ENCODE results near the gene PHACTR3.

PHACTR3 gene

DNA sequence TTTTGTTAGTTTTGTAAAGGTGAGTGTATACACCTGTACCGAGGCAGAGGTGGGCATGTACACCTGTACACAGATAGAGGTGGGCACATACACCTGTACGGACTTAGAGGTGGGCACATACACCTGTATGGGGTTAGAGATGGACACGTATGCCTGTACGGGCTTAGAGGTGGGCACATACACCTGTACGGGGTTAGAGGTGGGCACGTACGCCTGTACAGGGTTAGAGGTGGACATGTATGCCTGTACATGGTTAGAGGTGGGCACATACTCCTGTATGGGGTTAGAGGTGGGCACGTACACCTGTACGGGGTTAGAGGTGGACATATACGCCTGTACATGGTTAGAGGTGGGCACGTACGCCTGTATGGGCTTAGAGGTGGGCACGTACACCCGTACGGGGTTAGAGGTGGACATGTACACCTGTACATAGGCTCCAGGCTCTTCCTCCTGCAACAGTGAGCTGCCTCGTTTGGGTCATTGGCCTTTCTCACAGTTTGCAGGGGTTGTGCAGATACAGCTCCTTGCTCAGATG lies 63.7 kb downstream of the PHACTR3 start:
- Histone ChIP-seq H3K79me2 (ENCODE audit: low read length) (no peaks in the 10 kb centered on the region), H3K4me3 (ENCODE audit: low read length) (no peak overlapping the region), H3K9ac (ENCODE audit: low read length) (no peak overlapping the region), H2AFZ (ENCODE audit: low read length) (no peak overlapping the region), H3F3A (ENCODE audit: insufficient read depth, low read length) (no peaks in the 10 kb centered on the region), H4K20me1 (ENCODE audit: insufficient read depth, low read length) (no peaks in the 10 kb centered on the region), H3K4me1 (ENCODE audit: low read length) (no peaks in the 10 kb centered on the region), H3K27me3 (replicated peaks; ENCODE audit: insufficient read depth, low read length) (peaks cover 84% of the 10 kb centered on the region), H3K4me2 (ENCODE audit: low read depth, low read length) (no peak overlapping the region), H3K36me3 (replicated peaks; ENCODE audit: insufficient read depth, low read length) (no peaks in the 10 kb centered on the region), H3K9me3 (replicated peaks; ENCODE audit: insufficient read depth, low read length) (no peaks in the 10 kb centered on the region), H3K27ac (ENCODE audit: low read length) (no peak overlapping the region), H3K9me2 (replicated peaks; ENCODE audit: insufficient read depth, low read length) (no peaks in the 10 kb centered on the region)
- no peak for TF ChIP-seq EZH2phosphoT487 (IDR thresholded peaks at IDR 0.05; ENCODE audit: low read length)
- DNase-seq: no peak

DNA sequence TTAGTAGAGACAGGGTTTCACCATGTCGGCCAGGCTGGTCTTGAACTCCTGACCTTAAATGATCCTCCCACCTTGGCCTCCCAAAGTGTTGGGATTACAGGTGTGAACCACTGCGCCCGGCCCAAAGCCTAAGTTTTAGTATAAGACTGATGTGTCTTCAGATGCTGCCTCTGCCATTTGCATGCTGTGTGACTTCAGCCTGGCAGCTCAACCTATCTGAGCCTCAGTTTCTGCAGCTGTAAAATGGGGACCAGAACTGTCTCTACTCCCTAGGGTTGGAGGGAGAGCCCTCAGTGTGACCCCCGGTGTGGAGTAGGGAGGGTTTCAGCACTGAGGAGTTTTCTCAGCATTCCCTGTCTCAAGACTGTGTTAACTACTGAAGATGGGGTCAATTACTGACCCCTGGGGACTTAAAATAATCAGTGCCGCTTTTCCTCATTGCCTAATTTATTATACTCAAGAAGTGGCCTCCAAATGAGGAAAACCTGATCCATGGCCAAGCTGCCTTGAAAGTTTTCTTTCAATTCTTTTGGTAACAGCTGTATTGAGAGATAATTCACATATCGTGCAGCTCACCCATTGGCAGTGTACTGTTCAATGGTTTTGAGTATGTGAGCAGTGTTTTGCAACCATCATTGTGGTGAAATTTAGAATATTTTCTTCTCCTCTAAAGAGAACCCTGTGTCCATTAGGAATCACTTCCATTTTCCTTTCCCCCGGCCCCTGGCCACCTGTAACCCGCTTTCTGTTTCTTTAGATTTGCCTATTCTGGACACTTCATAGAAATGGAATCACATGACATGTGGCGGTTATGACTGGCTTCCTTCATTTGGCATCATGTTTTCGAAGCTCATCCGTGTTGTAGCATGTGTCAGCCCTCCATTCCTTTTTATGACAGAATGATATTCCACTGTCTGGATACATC lies 64.8 kb downstream of the PHACTR3 start:
- no peaks in the 10 kb centered on the region for H3K4me1 ChIP-seq (ENCODE audit: low read length)
- no peaks in the 10 kb centered on the region for H3F3A ChIP-seq (ENCODE audit: insufficient read depth, low read length)
- DNase-seq: no peak
- H3K36me3 ChIP-seq (replicated peaks; ENCODE audit: insufficient read depth, low read length): no peaks in the 10 kb centered on the region
- H3K9me3 ChIP-seq (replicated peaks; ENCODE audit: insufficient read depth, low read length): no peaks in the 10 kb centered on the region
- H3K27me3 ChIP-seq (replicated peaks; ENCODE audit: insufficient read depth, low read length): peaks cover 84% of the 10 kb centered on the region
- H3K4me2 ChIP-seq (ENCODE audit: low read depth, low read length): no peak overlapping the region
- no peaks in the 10 kb centered on the region for H4K20me1 ChIP-seq (ENCODE audit: insufficient read depth, low read length)
- no peaks in the 10 kb centered on the region for H3K9me2 ChIP-seq (replicated peaks; ENCODE audit: insufficient read depth, low read length)
- no peak overlapping the region for H3K27ac ChIP-seq (ENCODE audit: low read length)
- H2AFZ ChIP-seq (ENCODE audit: low read length): no peak overlapping the region
- no peaks in the 10 kb centered on the region for H3K79me2 ChIP-seq (ENCODE audit: low read length)
- TF ChIP-seq, protein P1, sequence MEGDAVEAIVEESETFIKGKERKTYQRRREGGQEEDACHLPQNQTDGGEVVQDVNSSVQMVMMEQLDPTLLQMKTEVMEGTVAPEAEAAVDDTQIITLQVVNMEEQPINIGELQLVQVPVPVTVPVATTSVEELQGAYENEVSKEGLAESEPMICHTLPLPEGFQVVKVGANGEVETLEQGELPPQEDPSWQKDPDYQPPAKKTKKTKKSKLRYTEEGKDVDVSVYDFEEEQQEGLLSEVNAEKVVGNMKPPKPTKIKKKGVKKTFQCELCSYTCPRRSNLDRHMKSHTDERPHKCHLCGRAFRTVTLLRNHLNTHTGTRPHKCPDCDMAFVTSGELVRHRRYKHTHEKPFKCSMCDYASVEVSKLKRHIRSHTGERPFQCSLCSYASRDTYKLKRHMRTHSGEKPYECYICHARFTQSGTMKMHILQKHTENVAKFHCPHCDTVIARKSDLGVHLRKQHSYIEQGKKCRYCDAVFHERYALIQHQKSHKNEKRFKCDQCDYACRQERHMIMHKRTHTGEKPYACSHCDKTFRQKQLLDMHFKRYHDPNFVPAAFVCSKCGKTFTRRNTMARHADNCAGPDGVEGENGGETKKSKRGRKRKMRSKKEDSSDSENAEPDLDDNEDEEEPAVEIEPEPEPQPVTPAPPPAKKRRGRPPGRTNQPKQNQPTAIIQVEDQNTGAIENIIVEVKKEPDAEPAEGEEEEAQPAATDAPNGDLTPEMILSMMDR (IDR thresholded peaks at IDR 0.05; ENCODE audit: low read length): no peak
- TF ChIP-seq EZH2 (optimal IDR thresholded peaks at IDR 0.05; ENCODE audit: low read depth, low read length): no peak
- TF ChIP-seq EZH2phosphoT487 (IDR thresholded peaks at IDR 0.05; ENCODE audit: low read length): no peak
- no peak overlapping the region for H3K9ac ChIP-seq (ENCODE audit: low read length)
- no peak overlapping the region for H3K4me3 ChIP-seq (ENCODE audit: low read length)

DNA sequence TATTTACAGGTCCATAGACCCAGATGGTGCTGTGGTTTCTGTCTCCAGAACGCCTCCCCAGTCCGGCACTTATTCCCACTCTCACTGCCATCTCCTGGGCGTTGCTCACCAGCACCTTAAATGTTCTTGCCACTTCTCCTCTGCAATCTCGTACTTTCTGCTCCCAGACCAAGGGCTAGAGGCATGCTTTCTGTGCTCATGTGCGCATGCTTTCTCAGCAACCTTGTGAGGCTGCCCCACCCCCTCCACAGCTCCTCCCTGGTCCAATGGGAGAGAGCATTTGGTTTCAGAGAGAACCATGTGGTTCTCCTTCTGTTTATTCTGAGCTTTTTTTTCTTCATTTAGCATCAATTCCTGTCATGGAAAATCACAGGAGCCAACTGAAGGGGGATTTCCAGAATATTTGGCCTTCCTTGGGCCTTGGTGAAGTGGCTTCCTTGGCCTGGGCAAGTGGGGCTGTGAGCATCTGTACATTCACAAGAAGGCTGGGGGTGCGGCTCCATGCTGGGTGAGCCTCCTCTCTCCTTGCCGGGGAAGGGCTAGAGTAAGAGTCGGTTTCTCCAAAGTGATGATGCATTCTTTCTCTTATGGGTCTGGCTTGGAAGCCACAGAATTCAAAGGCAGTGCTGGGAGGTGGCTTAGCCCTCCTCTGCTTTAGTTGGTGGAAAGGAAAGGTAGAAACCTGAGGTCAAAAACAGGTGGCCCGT lies 66.6 kb downstream of the PHACTR3 start:
- no peak for DNase-seq
- H4K20me1 ChIP-seq (ENCODE audit: insufficient read depth, low read length): no peaks in the 10 kb centered on the region
- H3K4me3 ChIP-seq (ENCODE audit: low read length): no peak overlapping the region
- H3K79me2 ChIP-seq (ENCODE audit: low read length): no peaks in the 10 kb centered on the region
- no peaks in the 10 kb centered on the region for H3K36me3 ChIP-seq (replicated peaks; ENCODE audit: insufficient read depth, low read length)
- H3K9me3 ChIP-seq (replicated peaks; ENCODE audit: insufficient read depth, low read length): no peaks in the 10 kb centered on the region
- no peaks in the 10 kb centered on the region for H3K9me2 ChIP-seq (replicated peaks; ENCODE audit: insufficient read depth, low read length)
- peaks cover 79% of the 10 kb centered on the region for H3K27me3 ChIP-seq (replicated peaks; ENCODE audit: insufficient read depth, low read length)
- H3K27ac ChIP-seq (ENCODE audit: low read length): no peak overlapping the region
- no peaks in the 10 kb centered on the region for H3F3A ChIP-seq (ENCODE audit: insufficient read depth, low read length)
- no peaks in the 10 kb centered on the region for H3K4me1 ChIP-seq (ENCODE audit: low read length)
- H3K4me2 ChIP-seq (ENCODE audit: low read depth, low read length): no peak overlapping the region
- no peak overlapping the region for H3K9ac ChIP-seq (ENCODE audit: low read length)
- H2AFZ ChIP-seq (ENCODE audit: low read length): no peak overlapping the region
- TF ChIP-seq EZH2phosphoT487 (IDR thresholded peaks at IDR 0.05; ENCODE audit: low read length) (no peak), EZH2 (optimal IDR thresholded peaks at IDR 0.05; ENCODE audit: low read depth, low read length) (no peak)
- TF ChIP-seq, protein P1 (IDR thresholded peaks at IDR 0.05; ENCODE audit: low read length): no peak

Data from MM.1S (cell line).